Measurements from ENCODE around the gene TRIM3. TPM values are rescaled to one million over a fixed set of nuclear protein-coding genes. Genes with fewer than 3 reads are reported as not detected.

Gene TRIM3
- total RNA-seq, 6 experiments from 2014 or later: 14.3 to 19.1 (median 17.4) TPM

DNA sequence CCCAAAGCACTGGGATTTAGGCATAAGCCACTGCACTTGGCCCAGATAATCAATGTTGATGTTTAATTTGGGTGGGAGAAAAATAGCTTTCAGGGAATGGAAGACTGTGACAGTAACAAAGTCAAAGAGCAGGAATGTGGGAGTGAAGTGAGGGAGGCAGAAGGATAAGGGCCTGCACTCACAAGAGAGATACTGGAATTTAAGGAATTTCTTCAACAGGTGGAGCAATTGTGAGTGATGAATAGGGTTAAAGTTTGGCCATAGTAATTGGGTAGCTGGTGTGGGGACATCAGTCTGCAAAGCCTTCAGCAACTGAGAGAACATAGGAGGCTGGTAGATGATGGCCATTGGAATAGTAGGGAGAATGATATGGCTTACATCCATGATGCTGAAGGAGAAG, 46.2 kb downstream of the TRIM3 start:
- Mint-ChIP-seq H3K27me3 (ENCODE audit: insufficient read depth) (peaks cover 14% of the 10 kb centered on the region), H3K4me1 (ENCODE audit: low read depth) (peaks cover 18% of the 10 kb centered on the region), H3K4me3 (no peak overlapping the region), H3K36me3 (ENCODE audit: low read depth) (no peaks in the 10 kb centered on the region), H3K27ac (no peak overlapping the region), H3K9me3 (no peaks in the 10 kb centered on the region)
- TF ChIP-seq, protein P1, sequence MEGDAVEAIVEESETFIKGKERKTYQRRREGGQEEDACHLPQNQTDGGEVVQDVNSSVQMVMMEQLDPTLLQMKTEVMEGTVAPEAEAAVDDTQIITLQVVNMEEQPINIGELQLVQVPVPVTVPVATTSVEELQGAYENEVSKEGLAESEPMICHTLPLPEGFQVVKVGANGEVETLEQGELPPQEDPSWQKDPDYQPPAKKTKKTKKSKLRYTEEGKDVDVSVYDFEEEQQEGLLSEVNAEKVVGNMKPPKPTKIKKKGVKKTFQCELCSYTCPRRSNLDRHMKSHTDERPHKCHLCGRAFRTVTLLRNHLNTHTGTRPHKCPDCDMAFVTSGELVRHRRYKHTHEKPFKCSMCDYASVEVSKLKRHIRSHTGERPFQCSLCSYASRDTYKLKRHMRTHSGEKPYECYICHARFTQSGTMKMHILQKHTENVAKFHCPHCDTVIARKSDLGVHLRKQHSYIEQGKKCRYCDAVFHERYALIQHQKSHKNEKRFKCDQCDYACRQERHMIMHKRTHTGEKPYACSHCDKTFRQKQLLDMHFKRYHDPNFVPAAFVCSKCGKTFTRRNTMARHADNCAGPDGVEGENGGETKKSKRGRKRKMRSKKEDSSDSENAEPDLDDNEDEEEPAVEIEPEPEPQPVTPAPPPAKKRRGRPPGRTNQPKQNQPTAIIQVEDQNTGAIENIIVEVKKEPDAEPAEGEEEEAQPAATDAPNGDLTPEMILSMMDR (IDR thresholded peaks at IDR 0.05): no peak
- DNase-seq: no peak

DNA sequence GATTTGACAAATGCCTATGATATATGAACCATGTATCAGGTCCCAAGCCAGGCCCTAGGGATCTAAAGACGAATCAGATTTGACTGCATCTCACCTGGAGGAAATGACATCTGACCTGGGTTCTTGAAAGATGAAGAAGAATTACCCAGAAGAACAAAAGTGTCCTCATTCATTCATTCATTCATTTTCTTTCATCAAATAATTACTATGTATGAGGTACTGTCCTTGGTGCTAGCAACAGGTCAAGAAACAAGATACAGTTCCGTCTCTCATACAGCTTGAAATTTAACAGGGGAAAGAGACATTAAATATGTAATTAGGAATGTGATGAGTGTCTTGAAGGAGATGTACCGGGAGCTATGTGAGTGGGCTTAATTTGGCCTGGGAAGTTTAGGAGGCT, 53.1 kb downstream of the TRIM3 start:
- Mint-ChIP-seq H3K27ac (no peak overlapping the region), H3K27me3 (ENCODE audit: insufficient read depth) (peaks cover 12% of the 10 kb centered on the region), H3K4me3 (no peak overlapping the region), H3K36me3 (ENCODE audit: low read depth) (no peaks in the 10 kb centered on the region), H3K4me1 (ENCODE audit: low read depth) (peaks cover 7% of the 10 kb centered on the region), H3K9me3 (no peaks in the 10 kb centered on the region)
- no peak for DNase-seq
- TF ChIP-seq, protein P1 (IDR thresholded peaks at IDR 0.05): no peak

DNA sequence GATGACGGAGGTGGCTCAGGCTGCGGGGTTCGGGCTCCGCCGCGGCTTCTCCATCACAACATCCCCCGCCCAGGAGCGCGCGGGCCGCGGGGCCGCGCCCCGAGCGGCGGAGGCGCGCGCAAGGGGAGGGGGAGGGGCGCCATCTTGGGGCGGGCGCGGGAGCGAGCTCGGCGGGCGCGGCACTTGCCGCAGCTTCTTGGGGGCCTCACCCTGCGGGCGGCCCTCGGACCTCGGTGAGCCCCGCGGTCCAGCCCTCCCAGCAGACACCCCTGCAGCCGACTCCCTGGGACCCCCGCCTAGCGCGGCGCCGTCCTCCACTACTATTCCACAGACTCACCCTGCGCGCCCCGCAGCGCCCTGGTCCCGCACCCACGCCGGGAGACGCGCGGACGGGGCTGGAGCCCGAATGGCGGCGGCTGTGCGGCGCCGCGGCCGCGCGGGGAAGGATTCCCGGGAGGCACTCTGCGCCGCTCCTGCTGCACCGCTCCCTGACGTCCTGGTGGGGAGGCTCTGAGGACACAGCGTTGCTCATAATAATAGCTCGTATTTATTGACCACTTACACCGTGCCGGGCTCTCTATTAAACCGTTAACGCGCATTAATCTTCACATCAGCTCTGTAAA, 54.6 kb downstream of the TRIM3 start, which contains the start of gene APBB1:
Gene APBB1 (minus strand): TSS at position 86 of the 623 bp plus-strand sequence. CDS start 7,747 bp downstream, outside the sequence.
- DNase-seq: peak; percentile 40
- no peak within 1 kb of the TSS for H3K27ac Mint-ChIP-seq
- TF ChIP-seq, protein P1 (IDR thresholded peaks at IDR 0.05): no peak; the same call in 1 of the 2 replicates
- H3K9me3 Mint-ChIP-seq: no peaks in the 10 kb centered on the region
- peak within 1 kb of the TSS; percentile 83 for H3K4me3 Mint-ChIP-seq
- H3K36me3 Mint-ChIP-seq (ENCODE audit: low read depth): no peaks in the 10 kb centered on the region
- peaks cover 9% of the 10 kb centered on the region for H3K27me3 Mint-ChIP-seq (ENCODE audit: insufficient read depth)
- H3K4me1 Mint-ChIP-seq (ENCODE audit: low read depth): peaks cover 7% of the 10 kb centered on the region

DNA sequence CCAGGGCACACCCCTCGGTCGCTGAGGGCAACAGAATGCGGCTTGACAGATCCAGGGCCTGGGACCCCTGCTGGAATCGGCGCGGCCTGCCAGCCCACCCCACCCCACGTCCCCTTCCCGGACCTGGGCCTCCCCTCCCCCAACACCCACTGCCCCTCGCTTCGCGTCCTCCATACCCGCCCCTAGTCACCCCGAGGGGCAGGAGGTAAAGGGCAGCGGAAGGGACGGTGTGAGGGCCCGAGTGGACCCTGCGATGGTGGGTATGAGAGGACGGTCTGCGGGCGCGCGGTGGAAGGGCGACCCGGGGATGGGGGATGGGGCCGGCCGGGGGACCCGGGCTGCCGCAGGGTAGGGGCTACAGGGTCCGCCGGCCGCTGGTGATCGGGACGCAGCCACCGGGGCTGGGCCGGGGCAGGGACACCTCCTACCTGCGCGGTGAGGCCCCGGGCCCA, 55.2 kb downstream of the TRIM3 start:
- TF ChIP-seq, protein P1 (IDR thresholded peaks at IDR 0.05): no peak
- no peaks in the 10 kb centered on the region for H3K36me3 Mint-ChIP-seq (ENCODE audit: low read depth)
- H3K4me1 Mint-ChIP-seq (ENCODE audit: low read depth): peaks cover 7% of the 10 kb centered on the region
- H3K4me3 Mint-ChIP-seq: no peak overlapping the region
- no peaks in the 10 kb centered on the region for H3K9me3 Mint-ChIP-seq
- no peak overlapping the region for H3K27ac Mint-ChIP-seq
- H3K27me3 Mint-ChIP-seq (ENCODE audit: insufficient read depth): peaks cover 7% of the 10 kb centered on the region; the same call in 1 of the 2 replicates
- DNase-seq: no peak

DNA sequence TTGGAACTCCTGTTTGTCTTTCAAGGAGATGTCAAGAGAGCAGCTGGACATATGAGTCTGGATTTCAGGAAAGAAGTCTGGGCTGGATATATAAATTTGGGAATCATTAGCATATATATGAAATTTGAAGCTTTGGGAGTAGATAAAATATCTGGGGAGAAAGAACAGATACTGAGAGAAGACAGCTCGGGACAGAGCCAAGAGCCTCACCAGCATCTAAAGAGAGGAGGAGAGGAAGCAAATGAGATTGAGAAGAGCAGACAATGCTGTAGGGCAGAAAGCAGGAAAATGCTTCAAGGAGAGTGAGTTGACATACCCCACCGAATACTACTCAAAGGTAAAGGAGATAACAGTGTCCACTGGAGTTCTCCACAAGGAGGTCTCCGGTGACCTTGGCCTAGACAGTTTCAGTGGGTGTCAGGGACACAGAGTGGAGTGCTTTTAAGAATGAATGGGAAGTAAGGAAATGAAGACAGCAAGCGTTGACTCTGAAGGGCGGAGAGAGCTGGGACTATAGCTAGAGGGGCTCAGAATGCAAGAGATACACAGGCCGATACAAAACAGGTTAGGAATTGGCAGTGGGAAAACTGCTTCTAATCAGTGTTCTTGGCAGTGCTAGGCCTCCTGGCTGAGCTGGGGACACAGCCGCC, 55.7 kb downstream of the TRIM3 start:
- Mint-ChIP-seq H3K9me3 (no peaks in the 10 kb centered on the region), H3K4me1 (ENCODE audit: low read depth) (peaks cover 7% of the 10 kb centered on the region), H3K36me3 (ENCODE audit: low read depth) (no peaks in the 10 kb centered on the region), H3K27me3 (ENCODE audit: insufficient read depth) (peaks cover 4% of the 10 kb centered on the region; the same call in 1 of the 2 replicates), H3K4me3 (no peak overlapping the region), H3K27ac (no peak overlapping the region)
- TF ChIP-seq, protein P1 (IDR thresholded peaks at IDR 0.05): no peak
- no peak for DNase-seq
